Activated CD8-positive, alpha-beta memory T cell treated with anti-CD3 and anti-CD28 coated beads, Interleukin-2, amount 50 U/mL, for 24 hours (primary cell): Measurements from ENCODE around the gene PRKAG2.
A peak's percentile ranks its signal among the peaks of the same experiment; 100 is the strongest.
"Not testable (repeated sequence)": the region's sequence is repeated elsewhere in the genome, so short reads cannot be mapped to it uniquely, and the experiment has no call there.

Experiments
- DNase-seq: peaks from one replicate; pipeline ENCODE4 v3.0.0-alpha.2; 2020; ENCODE audit errors: extremely low read depth

Gene PRKAG2

DNA sequence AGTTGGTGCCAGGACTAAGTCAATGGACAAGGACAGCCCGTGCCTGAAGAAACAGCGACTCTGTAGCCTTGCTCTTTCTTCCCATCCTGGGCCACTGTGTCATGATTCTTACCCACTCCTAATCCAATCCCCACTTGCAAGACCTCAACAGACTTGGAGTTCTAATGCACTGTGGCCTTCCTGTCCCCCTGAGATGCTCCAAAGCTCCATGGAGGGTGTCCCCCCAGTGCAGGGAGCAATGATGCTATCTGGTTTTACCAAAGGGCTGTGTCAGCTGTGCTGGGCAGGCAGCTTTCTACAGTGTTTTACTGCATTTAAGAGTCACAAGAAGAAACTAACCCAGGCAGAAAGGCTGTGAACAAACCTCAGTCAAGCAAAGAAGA lies 108.1 kb downstream of the PRKAG2 start:
- no peak for DNase-seq

DNA sequence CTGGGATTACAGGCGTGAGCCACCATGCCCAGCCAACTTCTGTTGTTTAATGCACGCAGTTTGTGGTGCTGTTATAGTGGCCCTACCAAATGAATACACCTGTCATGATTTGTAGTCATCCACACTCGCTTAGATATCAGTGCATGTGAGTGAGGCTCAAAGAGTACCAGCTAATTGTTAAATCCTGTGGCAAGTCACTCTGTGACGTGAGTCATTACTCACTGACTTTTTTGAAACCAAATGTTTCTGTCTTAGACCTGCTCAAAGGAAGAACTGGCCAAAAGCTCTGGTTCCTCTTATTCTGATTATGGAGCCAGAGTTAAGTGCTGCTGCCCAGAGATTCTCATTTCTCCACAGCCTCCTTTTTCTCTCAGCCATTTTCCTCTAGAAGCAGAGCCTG lies 109.4 kb downstream of the PRKAG2 start:
- no peak for DNase-seq

DNA sequence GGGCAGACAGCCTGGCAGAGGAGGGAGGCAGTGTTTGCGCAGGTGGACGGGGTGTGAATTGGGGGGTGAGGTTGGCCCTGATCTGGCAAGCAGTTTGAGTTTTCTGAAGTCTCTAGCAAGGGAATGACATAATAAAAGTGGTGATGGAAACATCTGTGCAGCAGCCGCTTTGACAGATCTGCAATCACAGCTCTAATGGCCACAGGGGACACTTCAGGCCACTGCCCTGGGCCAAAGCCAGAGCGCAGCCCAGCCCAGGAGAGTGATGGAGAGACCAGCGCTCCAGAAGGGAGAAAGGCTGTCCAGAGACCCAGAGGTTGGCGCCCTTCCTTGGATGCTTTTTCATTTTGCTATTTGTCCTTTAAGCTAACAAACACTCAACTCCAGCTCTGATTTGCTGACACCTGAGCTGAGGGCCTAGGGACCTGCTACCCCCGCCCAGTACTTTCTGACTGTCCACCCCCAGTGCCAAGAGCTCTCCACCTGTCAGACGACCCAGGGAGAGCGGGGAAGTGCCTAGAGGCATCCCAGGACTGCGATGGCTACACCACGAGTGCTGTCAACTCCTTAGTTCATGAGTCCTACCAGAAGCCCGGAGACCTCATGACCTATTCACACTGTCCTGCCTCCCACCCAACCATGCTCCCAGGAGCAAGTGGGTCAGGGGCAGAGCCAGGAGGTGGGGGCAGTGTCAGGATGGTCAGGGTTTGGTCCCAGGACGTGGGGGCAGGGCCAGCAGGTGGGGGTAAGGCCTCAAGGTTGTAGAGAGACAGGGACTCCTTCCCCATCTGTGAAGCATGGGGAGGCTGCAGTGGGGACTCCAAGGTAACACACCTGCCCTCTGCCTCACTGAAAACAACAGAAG lies 112.6 kb downstream of the PRKAG2 start:
- DNase-seq, result no peak

DNA sequence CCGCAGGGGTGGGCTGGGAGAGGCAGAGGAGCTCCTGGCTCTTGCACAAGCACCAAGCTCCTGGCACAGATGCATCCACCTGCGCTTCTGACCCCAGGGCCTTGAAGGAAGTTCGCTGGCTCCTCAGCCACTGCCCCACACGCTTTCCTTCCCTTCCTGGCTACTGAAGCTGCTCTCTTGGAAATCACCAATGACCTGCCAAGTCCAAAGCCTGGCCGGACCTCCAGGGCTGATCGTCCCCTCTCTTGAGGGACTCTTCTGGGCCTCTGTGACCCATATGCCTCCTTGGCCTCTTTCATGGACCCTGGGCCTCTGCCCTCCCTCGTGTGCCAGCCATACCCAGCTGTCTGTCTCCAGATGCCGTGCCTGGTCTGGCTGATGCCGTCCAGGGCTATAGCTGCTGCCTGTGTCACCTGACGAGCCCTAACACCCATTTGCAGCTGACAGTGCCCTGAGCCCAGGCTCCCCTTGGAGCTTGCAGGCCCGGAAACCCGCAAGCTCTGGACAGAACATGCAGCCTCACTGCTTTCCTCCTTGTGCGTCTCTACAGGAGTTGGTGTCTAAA lies 113.4 kb downstream of the PRKAG2 start:
- no peak for DNase-seq

DNA sequence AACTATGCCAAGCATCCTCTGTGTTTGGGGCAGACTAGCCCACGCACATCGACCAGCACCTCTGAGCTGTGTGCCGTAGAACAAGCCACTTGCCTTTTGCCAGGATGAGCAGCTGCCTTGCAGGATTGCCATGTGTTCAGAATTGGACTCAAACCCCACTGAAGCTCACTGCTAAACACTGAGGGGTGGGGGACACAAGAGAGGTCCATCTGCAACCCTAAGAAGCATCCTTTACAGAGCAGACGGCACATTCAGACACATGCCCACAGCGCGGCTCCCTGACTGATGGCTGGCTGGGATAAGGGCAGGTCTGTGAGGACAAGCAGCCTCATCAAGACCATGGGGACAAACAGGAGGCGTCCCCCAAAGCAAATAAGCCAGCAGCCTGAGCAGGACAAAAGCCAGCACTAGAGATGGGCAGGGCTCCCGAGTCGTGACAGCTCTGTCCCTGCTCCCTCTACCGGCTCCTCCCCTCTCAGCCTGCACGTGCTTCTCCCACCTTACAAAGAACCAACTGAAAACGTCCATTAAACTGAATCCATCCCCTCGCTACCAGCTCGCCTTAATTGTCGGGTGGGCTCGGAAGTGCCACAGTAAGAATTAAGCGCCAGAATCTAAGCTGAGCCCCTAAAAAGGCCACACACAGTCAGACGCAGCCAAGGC lies 114.2 kb downstream of the PRKAG2 start:
- DNase-seq, result no peak

DNA sequence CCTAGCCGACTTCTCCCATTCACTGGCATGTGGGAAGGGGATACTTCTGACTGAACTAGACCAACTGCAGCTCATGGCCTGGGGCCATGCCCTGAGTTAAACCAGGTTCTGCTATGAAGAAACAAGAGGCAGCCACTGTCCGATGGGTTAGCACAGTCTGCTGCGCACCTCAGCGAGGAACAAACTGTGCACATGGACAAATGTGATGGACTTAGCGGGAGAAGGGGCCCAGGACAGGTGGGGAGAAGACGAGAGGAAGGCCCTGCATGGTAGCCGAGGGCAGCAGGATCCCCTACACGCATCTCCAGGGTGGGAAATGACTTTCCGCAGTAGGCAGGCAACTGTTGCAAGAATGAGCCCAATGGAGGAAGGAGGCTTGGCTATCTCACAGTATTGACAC lies 115.0 kb downstream of the PRKAG2 start:
- DNase-seq, result no peak

DNA sequence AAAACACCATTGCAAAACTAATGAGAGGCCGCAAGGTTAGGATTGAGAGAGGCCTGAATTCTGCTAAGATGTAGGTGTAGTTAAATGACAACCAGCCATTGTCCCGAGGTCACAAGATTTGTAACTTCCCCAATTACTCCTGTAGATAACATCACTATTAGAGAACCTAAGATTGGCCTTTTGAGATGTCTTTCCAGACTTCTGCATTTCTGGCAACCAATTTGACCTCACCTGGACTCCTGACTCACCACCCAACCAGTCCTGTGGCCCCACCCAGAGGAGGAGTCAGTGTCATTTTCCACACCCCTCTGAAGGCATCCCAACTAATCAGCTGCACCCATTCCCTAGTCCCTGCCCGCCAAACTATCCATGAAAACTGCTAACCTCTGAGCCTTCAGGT lies 115.7 kb downstream of the PRKAG2 start:
- DNase-seq, result no peak

DNA sequence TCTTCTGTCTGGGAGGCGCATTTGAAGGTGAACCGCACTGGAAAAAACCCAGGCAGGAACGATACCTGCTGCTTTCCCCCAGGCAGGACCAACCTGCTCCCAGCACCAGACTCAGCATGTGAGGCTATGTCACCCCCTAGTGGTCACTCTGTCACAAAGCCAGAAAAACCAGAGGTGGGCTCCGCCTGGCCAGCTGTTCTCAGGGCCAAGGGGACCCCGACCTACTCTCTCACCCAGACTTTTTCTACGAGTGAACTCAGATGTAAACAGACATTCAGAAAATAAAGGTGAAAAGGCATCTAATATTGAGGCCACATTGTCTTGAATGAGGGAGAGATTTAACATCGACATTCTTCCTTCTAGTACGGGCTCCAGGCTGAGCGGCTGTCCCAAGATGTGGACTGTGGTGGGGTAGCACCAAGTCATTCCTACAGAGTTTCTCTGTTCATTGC lies 117.3 kb downstream of the PRKAG2 start:
- no peak for DNase-seq

DNA sequence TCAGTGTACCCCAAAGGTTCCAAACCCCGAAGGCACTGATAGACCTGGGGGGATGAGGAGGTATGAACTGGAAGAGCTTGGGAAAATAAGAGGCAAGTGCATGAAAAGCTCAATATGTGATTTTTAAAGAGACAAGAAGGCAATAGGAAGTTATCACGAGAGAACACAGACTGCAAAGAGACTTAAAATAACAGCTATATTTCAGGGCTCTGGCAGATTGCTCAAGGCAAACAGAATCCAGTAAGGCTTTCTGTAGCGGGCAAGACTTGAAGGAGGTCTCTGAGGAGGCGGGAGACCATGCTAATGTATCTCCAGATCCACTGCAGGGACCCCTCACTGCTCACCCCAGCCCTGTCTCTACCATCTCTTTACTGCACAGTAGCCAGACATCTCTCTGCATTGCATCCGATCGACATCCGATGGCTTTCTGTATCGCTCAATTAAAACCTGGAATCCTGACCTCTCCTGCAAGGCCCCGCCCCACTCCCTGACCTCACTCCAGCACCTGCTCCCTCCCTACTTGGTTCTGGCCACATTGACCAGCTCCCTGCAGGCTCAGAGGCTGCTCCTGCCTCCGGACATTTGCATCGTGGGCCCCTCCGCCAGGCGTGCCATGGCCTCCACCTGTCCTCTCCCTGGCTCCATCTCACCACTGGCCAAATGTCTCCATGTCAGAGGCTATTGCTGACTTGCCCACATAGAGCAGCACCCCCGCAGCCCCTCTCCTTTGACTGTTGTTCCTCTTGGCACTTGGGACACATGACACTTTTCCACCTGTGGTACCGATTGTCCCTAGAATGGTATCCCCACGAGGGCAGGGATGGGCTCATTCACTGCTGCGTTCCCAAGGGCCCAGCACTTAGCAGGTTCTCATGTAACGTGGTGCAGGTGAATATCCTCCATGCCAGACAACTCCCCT lies 118.0 kb downstream of the PRKAG2 start:
- DNase-seq, result no peak

DNA sequence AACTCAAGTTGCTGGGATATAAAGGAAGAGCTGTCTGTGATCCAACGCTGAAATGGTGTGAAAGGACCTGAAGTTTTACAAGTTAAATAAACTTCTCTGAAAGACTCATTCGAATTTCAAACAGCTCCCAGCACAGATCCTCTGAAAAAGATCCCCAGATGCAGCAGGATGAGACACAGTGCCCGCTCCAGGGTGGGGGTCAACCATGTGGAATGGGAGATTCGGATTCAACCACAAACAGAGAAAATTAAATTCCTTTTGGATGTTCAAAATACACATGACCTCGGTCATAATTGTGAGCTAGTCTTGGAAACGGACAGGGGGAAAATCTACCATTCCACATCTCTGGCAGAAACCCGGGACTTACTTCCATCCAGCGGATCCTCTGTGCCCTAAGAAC lies 119.6 kb downstream of the PRKAG2 start:
- DNase-seq, result no peak

DNA sequence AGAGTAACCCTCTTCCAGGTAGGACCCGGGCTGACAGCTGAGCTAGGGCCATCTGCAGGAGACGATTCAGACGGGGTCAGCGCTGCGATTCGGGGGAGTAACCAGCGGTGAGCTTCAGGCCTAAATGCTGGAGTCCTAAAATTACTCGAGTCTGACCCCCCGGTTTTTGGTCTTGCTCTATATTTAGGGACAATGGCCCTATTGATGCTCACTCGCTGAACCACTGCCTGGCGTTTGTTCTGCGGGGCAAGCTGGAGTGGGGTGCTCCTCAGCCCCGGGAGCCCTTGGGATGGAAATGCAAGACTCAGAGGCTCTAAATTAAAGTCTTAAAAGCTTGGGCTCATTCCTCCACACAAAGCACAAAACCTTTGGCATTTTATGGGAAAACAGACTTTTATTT lies 120.0 kb downstream of the PRKAG2 start:
- DNase-seq, result no peak

DNA sequence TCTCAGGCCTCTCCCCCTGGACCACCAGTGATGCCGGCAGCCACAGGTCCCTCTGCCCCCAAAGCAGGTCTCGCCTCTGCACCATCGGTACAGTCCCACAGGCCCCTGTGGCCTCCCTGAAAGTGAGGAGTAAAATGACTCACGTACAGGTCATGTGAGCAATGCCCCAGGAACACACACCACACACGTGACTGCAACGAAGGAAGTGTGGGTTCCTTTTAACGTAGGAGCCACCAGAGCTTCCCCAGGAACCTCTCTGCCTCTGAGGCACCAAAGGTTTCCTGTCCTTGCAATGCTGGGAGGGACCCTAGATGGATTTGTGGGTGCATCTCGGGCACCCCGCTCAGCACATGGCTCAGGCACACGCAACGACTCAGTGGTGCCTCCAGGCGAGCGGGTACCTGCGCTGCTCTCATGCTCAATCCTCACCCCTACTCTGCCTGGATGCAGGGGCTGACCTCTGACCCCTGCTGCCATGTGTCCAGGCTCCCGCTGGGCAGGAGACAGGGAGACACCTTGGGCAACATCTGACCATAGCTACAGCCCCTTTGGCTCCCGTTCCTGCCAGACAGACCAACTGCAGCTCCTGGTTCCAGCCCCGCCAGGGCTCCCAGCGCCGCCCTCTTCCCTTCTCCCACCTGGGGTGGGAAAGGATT lies 120.7 kb downstream of the PRKAG2 start:
- DNase-seq, result peak; percentile 19

DNA sequence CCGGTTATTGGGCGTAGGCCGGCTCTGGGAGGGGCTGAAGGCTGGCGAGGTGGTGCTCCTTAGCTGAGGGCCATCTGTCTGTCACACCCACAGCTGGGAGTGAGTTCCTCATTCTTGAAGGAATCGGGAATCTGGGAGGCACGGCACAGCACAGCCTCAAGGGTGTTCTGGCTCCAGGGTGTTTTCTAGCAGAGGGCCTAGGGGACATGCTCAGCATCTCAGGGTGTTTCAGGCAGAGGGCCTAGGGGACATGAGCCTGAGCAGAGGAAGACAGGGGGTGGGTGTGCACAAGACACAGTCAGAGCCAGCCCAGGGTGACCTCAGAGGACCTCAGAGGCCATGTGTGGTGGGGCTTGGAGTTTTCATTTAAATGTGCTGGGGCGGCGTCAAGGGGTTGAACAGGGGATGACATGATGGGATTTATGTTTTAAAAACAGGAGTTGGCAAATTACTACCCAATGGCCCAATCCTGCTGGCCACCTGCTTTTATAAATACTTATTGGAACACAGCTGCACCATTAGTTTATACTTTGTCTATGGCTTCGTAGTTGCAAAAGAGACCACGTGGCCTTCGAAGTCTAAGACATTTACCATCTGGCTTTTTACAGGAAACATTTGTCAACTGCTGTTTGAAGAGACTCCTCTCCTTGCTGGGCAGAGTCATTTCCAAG lies 121.6 kb downstream of the PRKAG2 start:
- no peak for DNase-seq

DNA sequence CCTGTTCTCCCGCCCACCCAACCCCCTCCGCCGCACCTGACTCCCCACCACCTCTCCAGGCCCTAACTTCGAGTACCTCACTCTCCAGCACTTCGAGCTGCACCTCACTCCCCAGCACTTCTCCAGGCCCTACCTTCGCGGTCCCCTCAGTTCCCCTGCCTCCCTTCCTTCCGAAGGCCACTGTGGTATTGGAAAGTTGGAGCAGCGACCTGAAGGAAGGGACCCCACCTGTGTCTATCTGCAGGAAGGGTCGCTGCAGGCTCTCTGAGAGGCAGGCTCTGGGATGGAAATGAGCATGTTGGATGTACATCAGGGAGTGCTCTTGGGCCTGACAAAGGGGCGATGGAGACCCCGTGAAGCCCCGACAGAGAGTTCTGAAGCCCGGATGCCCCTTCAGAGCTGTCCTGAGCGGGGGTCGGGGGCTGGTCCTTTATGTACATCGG lies 122.2 kb downstream of the PRKAG2 start:
- DNase-seq, result no peak

DNA sequence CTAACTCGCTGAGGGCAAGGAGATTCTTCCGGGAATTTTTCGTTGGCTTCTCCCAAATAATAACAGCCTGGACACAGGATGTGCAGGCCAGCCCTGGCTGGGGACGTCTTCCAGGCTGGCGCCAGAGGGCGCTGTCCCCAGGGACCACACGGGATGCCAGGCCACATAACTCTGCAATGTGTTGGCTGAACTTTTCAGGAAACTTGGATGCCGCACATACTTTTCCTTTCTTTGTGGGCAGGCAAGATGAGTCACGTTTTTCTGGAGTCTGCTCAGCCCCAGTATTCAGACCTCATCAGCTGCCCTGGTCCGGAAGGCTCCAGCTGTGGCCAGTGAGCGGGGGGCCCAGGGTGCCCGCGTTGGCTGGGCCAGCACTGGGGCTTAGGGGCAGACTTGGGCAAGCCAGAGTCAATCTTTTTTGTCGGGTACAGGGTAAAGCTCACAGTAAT lies 122.7 kb downstream of the PRKAG2 start:
- DNase-seq, result no peak

DNA sequence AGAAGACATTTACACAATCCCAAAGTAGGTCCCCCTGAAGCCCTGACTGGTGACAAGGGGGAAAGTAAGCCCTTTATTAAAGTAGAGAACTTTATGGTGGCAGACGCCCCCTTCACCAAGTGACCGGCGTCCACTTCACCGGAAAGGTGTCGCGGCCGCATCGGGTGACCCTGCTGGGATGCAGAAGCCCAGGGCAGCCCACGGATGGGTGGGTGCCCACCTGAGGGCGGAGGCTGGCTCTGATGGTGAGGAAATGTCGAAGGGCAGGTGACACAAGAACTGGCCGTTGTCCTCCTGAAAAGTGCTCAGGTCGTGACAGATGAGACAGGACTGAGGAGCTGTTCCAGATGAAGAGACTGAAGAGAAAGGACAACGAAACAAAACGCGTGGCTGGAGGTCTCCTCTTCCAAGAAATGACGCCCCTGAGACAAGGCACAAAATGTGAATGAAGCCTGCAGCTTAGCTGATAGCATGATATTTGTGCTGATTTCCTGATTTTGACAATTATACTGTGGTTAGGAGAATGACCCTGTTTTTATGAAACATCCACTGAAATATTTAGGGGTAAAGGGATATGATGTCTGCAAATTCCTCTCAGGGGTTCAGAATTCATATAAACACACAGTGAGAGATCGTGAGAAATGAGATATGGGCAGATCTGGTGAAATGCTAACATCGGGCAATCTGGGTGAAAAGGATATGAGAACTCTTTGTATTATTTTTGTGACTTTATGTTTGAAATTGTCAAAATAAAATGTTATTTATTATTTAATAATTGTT lies 123.9 kb downstream of the PRKAG2 start:
- no peak for DNase-seq

DNA sequence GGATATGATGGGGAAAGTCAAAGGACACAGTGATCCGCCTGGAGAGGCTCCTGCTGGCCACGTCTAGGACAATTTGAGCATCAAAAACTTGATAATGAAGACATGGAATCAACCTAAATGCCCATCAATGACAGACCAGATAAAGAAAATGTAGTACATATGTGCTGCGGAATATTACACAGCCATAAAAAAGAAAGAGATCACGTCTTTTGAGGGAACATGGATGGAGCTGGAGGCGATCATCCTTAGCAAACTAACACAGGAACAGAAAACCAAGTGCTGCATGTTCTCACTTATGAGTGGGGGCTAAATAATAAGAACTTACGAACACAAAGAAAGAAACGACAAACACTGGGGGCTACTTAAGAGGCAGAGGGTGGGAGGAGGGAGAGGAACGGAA lies 124.9 kb downstream of the PRKAG2 start:
- DNase-seq, result no peak

DNA sequence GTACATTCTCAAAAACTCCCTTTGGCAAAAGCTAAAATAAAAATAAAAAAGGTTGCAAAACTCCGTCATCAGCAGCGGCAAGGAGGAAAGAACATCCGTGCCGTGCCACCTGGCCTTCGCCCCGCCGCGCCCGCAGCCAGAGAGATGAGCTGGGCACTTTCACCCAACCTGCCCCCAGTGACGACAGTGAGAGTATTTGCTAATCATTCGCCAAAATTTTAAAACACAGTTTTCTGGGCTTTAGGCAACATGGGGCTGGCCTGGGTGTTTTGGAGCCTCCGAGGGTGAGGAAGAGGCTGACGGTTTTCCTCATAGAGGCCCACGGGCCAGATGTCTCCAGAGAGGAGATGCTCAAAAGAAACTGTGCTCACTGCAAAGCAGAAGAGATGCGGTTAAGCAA lies 128.2 kb downstream of the PRKAG2 start:
- DNase-seq, result no peak

DNA sequence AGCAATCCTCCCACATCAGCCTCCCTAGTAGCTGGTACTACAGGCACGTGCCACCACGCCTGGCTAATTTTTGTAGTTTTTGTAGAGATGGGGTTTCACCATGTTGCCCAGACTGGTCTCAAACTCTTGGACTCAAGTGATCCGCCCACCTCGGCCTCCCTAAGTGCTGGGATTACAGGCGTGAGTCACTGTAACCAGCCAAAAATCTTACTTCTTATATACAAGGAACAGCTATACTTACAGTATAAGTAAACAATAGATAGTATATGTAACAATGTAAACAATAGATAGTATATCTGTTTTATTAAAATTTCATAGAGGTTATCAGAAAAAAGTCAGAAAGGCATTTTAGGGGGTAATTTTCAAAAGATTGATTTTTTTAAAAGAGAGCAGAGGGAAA lies 128.9 kb downstream of the PRKAG2 start:
- not testable (repeated sequence) for DNase-seq

DNA sequence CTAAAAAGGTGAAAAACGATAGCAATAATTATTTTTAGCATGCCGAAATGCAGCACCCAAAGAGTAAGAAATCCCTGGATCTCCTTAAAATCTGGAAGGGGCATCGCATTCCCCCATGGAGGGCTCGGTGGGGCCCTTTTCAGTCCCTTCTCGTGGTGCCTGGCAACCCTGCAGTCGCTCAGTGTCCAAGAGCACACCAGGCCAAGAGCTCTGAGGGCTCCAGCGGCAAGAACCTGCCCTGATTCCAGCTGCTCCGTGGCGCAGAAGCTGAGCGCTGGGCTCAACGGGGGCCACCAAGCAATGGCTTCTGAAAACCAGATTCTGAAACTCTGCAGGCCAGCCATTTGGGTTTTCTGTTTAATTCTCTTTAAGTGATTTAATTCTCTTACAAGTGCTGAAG lies 131.2 kb downstream of the PRKAG2 start:
- DNase-seq, result no peak
